Measurements from ENCODE around the gene KRT6A.

GRCh38 chr12:52523824-52524223 lies 30.8 kb upstream of the KRT6A start:
- TF ChIP-seq EP300 (IDR thresholded peaks at IDR 0.05) (no peak), CTCF (IDR thresholded peaks at IDR 0.05) (no peak), POLR2A (IDR thresholded peaks at IDR 0.05) (no peak)
